ENCODE measurements around the gene DEFB123.
"Not testable (repeated sequence)": the region's sequence is repeated elsewhere in the genome, so short reads cannot be mapped to it uniquely, and the experiment has no call there.

The DEFB123 gene

DNA sequence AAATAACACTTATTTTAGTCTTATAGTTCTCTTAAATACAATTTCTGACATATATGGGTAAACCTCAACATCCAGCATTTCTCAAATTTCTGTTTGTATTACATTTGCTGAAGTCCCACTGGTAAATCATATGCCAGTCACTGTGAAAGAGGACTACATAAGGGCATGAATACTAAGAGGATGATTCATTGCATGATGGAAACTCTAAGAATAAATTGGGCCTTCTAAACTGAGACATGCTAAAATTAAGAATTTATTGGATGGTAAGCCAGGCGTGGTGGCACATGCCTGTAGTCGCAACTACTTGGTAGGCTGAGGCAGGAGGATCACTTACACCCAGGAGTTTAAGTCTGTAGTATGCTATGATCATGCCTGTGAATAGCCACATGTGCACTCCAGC is 12.1 kb downstream of the DEFB123 start:
- no peak overlapping the region for H3K4me3 Mint-ChIP-seq
- peaks cover 4% of the 10 kb centered on the region for H3K9me3 Mint-ChIP-seq
- no peaks in the 10 kb centered on the region for H3K4me1 Mint-ChIP-seq
- H3K27me3 Mint-ChIP-seq, result peaks cover 54% of the 10 kb centered on the region
- ATAC-seq, result no peak
- H3K27ac Mint-ChIP-seq, result no peak overlapping the region
- H3K36me3 Mint-ChIP-seq, result no peaks in the 10 kb centered on the region

DNA sequence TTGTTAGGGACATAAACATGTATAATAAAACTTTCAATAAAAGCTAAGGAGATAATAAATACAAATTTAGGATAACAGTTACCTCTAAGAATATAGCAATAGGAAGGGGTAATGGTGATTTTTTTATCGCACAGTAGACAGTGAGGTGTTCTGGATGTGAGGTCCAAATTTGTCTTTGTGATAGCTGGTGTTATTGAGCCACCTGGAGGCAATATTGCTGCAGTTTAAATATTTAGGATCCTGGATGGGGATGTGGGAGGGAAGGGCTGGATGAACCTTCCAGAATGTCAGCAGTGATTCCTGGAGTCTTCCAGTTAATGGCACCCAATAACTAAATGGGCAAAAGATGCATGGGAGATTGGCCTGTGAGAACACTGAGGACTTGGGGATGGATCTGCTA is 13.9 kb downstream of the DEFB123 start:
- peaks cover 36% of the 10 kb centered on the region for H3K27me3 Mint-ChIP-seq
- no peak for ATAC-seq
- H3K9me3 Mint-ChIP-seq, result no peaks in the 10 kb centered on the region
- H3K27ac Mint-ChIP-seq, result no peak overlapping the region
- H3K4me1 Mint-ChIP-seq, result no peaks in the 10 kb centered on the region
- H3K4me3 Mint-ChIP-seq, result no peak overlapping the region
- H3K36me3 Mint-ChIP-seq, result no peaks in the 10 kb centered on the region

DNA sequence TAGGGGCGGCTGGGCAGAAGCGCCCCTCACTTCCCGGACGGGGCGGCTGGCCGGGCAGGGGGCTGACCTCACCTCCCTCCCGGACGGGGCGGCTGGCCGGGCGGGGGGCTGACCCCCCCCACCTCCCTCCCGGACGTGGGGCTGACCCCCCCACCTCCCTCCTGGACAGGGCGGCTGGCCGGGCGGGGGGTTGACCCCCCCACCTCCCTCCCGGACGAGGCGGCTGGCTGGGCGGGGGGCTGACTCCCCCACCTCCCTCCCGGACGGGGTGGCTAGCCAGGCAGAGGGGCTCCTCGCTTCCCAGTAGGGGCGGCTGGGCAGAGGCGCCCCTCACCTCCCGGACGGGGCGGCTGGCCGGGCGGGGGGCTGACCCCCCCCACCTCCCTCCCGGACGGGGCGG is 30.5 kb downstream of the DEFB123 start:
- not testable (repeated sequence) for ATAC-seq, H3K27ac Mint-ChIP-seq, H3K36me3 Mint-ChIP-seq, H3K9me3 Mint-ChIP-seq, H3K4me3 Mint-ChIP-seq
- Mint-ChIP-seq H3K4me1 (peaks cover 32% of the 10 kb centered on the region), H3K27me3 (peaks cover 18% of the 10 kb centered on the region)

DNA sequence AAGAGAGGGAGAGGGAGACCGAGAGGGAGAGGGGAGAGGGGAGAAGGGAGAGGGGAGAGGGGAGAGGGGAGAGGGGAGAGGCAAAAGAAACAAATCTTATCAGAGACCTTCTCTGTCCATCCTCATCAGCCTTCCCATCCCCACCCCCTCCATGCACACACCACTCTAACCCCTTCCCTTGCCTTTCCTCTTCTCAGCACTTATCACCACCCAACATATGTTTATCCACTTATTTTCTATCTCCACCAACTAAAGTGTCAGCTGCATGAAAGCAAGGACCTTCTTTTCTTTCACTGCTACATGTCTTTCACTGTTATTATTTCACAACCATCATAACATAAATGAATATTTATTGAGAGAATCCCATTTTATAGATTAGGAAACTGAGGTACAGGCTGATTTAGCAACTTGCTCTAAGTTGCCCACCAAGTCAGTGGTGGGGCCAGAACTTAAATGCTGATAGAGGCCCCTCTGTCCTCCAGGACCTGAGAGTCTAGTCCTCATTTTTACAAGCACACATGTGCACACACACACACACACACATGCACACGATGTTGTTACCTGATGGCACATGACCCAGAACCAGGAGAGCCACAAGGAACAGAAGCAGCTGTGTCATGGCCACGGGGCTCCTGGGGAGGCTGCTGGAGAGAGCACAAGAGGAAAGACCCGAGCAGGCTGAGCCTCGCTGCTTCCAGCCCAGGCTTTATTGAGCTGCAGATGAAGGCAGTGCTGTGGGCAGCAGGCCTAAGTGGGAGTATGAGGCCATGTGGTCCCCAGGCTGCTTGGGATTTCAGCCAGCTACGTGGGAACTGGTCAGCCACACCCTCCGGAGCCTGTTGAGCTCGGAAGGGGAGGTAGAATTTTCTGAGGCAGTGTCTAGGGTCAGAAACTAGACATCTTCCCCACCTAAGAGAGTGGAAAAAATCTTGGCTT is 32.2 kb downstream of the DEFB123 start:
- ATAC-seq, result no peak
- H3K4me3 Mint-ChIP-seq, result no peak overlapping the region
- H3K4me1 Mint-ChIP-seq, result peaks cover 32% of the 10 kb centered on the region
- H3K27ac Mint-ChIP-seq, result no peak overlapping the region
- no peaks in the 10 kb centered on the region for H3K9me3 Mint-ChIP-seq
- H3K36me3 Mint-ChIP-seq, result no peaks in the 10 kb centered on the region
- H3K27me3 Mint-ChIP-seq, result peaks cover 35% of the 10 kb centered on the region

DNA sequence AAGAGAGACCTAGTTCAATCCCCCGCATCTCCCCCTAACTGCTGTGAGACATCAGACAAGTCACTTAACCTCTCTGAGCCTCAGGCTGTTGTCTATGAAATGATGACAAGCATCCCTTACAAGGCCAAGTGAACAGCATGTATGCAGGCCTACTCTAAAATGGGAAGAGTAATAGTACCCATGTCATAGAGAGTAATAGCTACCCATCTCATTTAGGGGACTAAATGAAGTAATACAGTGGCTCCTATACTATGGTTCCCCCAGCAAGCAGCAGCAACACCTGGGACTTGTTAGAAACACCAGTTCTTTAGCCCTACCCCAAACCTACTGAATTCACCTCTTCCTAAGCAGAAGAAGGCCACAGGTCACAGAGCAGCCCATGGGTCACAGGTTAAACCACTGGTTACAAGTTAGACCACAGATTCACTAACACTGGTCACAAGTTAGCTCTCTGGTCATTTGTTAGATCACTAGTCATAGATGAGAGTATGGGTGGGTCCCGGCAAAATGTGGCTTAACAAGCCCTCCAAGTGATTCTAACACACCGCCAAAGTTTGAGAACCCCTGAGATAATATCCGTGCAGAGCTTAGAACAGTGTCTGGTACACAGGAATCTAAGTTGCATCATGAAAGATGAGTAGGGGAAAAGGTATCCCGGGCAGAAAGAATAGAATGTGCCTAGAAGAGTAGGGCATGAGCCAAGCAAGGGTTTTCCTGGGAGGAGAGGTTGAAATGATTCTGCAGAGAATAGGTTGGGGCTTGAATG is 33.1 kb downstream of the DEFB123 start:
- Mint-ChIP-seq H3K9me3 (no peaks in the 10 kb centered on the region), H3K27ac (peak overlapping the region; percentile 66), H3K4me3 (no peak overlapping the region), H3K4me1 (peaks cover 32% of the 10 kb centered on the region), H3K36me3 (no peaks in the 10 kb centered on the region), H3K27me3 (peaks cover 43% of the 10 kb centered on the region)
- no peak for ATAC-seq

DNA sequence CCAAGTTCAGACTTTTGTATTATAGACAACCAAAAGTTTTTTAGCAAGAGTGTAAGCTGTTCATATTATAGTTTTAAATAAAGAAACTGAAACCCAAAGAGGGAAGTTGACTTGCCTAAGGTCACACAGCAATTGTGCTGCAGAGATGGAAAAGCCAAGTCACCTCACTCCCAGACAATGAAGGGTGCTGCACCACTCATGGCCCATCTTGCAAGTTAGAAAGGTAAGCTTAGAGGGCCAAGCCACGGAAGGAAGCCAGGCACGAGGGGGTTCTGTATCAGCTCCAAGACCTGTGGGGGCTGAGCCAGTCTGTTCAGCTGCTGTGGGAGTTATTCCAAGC is 33.6 kb downstream of the DEFB123 start:
- Mint-ChIP-seq H3K9me3 (no peaks in the 10 kb centered on the region), H3K4me1 (peaks cover 32% of the 10 kb centered on the region), H3K36me3 (no peaks in the 10 kb centered on the region), H3K27me3 (peaks cover 44% of the 10 kb centered on the region), H3K27ac (peak overlapping the region; percentile 66), H3K4me3 (no peak overlapping the region)
- ATAC-seq, result peak; percentile 77

DNA sequence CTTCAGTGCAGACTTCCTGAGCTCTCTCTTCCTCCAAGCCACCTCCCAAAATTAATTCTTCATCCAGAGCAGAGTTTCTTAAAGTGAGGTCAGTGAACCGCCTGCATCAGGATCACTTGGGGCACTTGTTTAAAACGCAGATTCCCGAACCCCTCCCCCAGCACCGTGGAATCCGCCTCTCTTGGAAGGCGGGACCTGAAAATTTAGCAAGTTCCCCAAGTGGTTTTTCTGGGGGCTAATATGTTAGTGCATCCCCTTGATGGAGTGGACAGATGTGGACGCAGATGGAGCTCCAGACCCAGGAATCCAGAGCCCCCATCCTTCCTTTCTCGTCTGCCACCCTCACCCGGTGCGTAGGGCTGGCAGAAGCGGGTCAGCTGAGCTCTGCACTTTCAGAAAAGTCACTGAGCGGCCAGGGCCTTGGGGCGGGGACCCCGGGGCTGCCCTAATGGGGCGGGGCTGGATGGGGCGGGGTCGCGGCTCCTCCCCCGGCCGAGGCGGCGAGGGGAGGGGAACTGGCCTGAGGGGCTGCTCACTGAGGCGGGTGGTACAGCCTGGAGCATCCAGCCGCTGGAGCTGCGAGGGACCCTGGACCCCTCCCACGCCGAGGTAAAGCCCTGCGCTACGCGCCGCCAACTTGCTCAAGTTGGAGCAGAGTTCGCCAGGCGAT is 34.5 kb downstream of the DEFB123 start, which contains the start of the genes DEFB124 and REM1:
DEFB124 (minus strand) TSS at position 370 of the 670 bp plus-strand sequence. CDS start 2,114 bp downstream, outside the sequence.
REM1 (plus strand) TSS at position 531 of the 670 bp plus-strand sequence. CDS start 1,158 bp downstream, outside the sequence.
- Mint-ChIP-seq H3K9me3 (no peaks in the 10 kb centered on the region), H3K27ac (peak within 1 kb of the TSS; percentile 66), H3K4me1 (peaks cover 32% of the 10 kb centered on the region), H3K27me3 (peaks cover 44% of the 10 kb centered on the region), H3K4me3 (peak within 1 kb of the TSS; percentile 25), H3K36me3 (no peaks in the 10 kb centered on the region)
- peak; percentile 31 for ATAC-seq

DNA sequence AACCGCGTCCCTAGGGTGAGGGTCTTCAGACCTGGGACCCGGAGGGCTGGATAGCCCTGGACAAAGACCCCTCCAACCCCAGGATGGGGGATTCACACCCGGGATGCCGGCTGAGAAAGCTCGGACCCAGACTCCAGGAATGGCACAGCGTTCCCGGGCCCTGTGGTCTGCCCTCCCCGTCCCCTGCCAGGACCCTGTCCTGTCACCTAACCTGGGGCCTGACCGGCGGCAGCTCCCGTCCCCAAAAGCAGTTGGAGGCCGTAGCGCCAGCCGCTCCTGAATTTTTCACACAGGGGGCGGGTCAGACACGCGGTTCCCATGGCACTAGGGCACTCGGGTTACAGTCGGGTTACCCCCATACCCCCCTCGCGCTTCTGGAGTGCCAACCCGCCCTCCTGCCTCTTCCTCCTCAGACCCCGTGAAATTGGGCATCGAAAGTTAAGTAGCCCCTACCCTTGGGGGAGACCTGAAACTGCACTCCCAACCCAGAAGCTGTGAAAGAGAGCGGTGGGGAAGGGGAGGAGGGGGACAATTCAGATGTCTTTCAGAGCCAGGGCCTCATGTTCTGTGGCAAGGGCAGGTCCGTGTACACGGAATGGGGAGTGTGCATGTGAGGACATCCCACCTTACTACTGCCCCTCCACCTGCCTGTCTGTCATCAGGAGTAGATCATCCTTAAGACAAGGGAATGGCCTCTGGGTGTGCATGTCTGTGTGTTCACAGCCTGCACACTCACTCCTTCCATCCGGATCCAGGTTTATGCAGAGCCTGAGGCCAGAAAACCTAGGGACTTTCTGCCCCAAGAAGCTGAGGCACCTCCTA is 35.3 kb downstream of the DEFB123 start:
- H3K4me1 Mint-ChIP-seq, result peaks cover 32% of the 10 kb centered on the region
- H3K27ac Mint-ChIP-seq, result no peak overlapping the region
- H3K36me3 Mint-ChIP-seq, result no peaks in the 10 kb centered on the region
- no peak for ATAC-seq
- H3K27me3 Mint-ChIP-seq, result peaks cover 44% of the 10 kb centered on the region
- no peak overlapping the region for H3K4me3 Mint-ChIP-seq
- H3K9me3 Mint-ChIP-seq, result no peaks in the 10 kb centered on the region

DNA sequence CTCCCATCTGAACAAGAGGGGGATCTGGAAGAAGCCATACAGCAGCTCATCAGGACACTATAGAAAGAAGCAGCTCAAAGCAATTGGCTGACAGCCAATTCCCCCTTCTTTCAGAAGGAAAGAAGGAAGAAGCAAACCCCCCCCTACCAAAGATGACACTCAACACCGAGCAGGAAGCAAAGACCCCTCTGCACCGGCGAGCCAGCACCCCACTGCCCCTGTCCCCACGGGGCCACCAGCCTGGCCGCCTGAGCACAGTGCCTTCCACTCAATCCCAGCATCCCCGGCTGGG is 35.8 kb downstream of the DEFB123 start:
- Mint-ChIP-seq H3K9me3 (no peaks in the 10 kb centered on the region), H3K27me3 (peaks cover 48% of the 10 kb centered on the region)

DNA sequence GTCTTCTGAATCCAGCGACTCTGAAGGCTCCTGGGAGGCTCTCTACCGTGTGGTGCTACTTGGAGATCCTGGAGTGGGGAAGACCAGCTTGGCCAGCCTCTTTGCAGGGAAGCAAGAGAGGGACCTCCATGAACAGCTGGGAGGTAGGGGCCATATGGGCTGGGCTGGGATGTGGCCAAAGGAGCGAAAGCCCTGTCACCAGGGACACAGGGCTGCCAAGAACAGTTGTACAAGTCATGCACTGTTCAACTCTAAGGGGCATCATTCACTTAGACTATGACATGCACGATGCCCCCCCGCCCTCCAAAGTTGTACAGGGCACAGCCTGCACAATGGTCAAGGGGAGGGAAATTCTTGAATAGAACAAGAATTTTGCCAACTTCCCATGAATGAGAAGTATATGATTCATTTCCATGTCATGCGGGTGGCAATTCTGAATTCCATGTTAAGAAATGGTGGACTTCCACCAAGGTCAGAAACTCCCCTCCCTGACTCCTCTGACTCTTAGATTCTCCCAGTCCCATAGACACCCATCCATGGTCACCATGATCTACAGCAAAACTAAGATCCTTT is 36.3 kb downstream of the DEFB123 start:
- H3K27ac Mint-ChIP-seq, result no peak overlapping the region
- no peak for ATAC-seq
- H3K4me3 Mint-ChIP-seq, result no peak overlapping the region
- H3K36me3 Mint-ChIP-seq, result no peaks in the 10 kb centered on the region
- peaks cover 53% of the 10 kb centered on the region for H3K27me3 Mint-ChIP-seq
- H3K4me1 Mint-ChIP-seq, result peaks cover 32% of the 10 kb centered on the region
- no peaks in the 10 kb centered on the region for H3K9me3 Mint-ChIP-seq

More for the DNA sequence above, 35.8 kb downstream of the DEFB123 start:
- peaks cover 32% of the 10 kb centered on the region for H3K4me1 Mint-ChIP-seq
- ATAC-seq, result no peak
- no peak overlapping the region for H3K27ac Mint-ChIP-seq
- no peaks in the 10 kb centered on the region for H3K36me3 Mint-ChIP-seq
- no peak overlapping the region for H3K4me3 Mint-ChIP-seq

DNA sequence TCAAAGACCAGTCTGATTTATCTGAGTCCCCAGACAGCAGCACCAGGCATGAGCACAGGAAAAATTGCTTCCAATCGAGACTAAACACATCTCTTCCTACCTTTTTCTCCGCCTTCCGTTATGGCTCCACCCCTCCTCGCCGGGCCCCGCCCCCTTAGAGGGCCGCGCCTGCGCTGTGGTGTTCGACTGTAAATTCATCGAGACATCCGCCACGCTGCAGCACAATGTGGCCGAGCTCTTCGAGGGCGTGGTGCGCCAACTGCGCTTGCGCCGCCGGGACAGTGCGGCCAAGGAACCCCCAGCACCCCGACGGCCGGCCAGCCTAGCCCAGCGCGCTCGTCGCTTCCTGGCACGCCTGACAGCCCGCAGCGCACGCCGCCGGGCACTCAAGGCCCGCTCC is 43.6 kb downstream of the DEFB123 start:
- H3K4me1 Mint-ChIP-seq, result no peaks in the 10 kb centered on the region
- H3K27ac Mint-ChIP-seq, result no peak overlapping the region
- peaks cover 54% of the 10 kb centered on the region for H3K27me3 Mint-ChIP-seq
- no peak overlapping the region for H3K4me3 Mint-ChIP-seq
- no peaks in the 10 kb centered on the region for H3K9me3 Mint-ChIP-seq
- no peak for ATAC-seq
- H3K36me3 Mint-ChIP-seq, result no peaks in the 10 kb centered on the region

DNA sequence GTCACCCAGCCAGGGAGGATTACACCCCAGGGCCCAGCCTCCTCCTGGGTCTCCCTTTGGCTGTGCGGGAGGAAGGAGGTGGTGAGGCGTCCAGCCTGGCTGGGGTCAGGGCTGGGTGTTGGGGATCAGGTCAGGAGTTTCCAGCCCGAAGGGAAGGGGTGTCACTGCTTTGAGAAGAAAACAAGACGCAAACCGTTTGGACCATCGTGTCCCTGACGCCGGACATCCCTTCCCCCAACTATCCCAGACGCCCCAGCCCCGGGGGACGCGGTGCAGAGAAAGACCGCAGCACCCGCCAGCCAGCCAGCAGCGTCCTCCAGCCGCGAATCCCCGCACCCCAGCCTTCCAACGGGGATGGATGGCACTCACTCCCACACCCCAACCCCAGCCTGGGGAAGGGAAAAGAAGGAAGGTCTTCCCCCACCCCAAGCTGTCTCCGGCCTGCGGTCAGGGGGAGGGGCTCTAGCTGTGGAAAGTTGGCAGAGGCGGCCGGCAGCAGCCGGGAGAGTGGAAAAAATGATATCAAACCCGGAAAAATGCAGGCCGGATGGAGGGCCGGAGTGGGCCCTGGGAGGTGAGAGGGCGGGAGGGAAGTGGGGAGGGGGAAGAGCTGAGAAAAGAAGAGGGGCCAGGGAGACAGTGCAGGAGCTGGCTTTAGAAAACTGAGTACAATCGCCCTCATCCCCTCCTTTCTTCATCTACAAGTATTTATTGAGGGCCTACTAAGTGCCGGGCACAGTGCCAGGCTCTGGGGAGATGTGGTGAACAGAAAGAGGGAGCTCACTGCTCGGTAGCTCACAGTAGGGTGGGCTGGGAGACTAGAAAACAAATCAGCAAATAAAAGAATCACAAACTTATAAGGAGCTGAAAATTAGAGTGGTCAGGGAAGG is 45.3 kb downstream of the DEFB123 start:
- no peaks in the 10 kb centered on the region for H3K9me3 Mint-ChIP-seq
- no peak overlapping the region for H3K27ac Mint-ChIP-seq
- H3K4me1 Mint-ChIP-seq, result no peaks in the 10 kb centered on the region
- H3K4me3 Mint-ChIP-seq, result no peak overlapping the region
- H3K27me3 Mint-ChIP-seq, result peaks cover 54% of the 10 kb centered on the region
- no peak for ATAC-seq
- no peaks in the 10 kb centered on the region for H3K36me3 Mint-ChIP-seq

DNA sequence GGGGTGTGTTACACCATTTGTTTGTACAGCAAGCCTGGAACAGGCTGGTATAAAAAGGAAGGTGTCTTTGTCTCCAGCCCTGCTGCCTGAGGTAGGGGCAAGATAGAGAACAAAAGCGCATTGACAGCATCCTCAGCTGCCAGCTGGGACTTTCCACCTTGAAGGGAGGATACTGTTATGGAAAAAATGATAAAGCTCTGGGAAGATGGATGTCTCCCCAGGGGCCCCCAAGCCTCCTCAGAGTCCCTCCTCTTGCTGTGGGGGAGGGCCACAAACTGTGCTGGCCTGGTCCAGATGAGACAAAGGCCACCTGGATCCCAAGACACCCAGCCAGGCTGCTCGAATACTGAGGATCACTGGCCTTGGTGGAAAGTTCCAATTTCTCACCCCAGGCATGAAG is 47.7 kb downstream of the DEFB123 start:
- no peak for ATAC-seq
- H3K27ac Mint-ChIP-seq, result no peak overlapping the region
- H3K4me1 Mint-ChIP-seq, result no peaks in the 10 kb centered on the region
- H3K4me3 Mint-ChIP-seq, result no peak overlapping the region
- H3K9me3 Mint-ChIP-seq, result no peaks in the 10 kb centered on the region
- peaks cover 32% of the 10 kb centered on the region for H3K27me3 Mint-ChIP-seq
- H3K36me3 Mint-ChIP-seq, result no peaks in the 10 kb centered on the region

DNA sequence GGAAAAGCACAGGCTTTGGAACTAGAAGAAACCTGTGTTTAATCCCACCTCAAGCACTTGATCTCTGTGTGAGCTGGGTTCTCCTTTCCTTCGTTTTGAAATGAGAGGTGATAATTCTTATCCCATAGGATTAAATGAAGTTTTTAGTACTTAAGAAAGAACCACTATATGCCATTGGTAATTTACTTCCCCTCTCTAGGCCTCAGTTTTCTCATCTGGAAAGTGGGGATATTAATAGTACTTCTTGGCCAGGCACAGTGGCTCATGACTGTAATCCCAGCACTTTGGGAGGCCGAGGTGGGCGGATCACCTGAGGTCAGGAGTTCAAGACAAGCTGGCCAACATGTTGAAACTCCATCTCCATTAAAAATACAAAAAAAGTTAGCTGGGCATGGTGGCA is 48.7 kb downstream of the DEFB123 start:
- Mint-ChIP-seq H3K4me3 (no peak overlapping the region), H3K4me1 (no peaks in the 10 kb centered on the region), H3K27ac (no peak overlapping the region), H3K27me3 (peaks cover 25% of the 10 kb centered on the region), H3K36me3 (no peaks in the 10 kb centered on the region), H3K9me3 (no peaks in the 10 kb centered on the region)
- no peak for ATAC-seq
